Sigmoid colon (tissue), 7 donors: ENCODE measurements around the gene IQGAP2. TPM values are rescaled to one million over a fixed set of nuclear protein-coding genes. Genes with fewer than 3 reads are reported as not detected.

Experiments
- DNase-seq: peaks from one replicate; pipeline ENCODE4 v3.0.0-alpha.2; 2019
- H3K27ac ChIP-seq, 4 donors: fragments of 200-600 bp; sonication (generic); one replicate each; pipeline ENCODE4 v1.5.1; 2016 to 2019; ENCODE audit warnings: mild to moderate bottlenecking in 1 of 4
- H3K27me3 ChIP-seq, 3 donors: fragments of 200-600 bp; sonication (generic); one replicate each; pipeline ENCODE4 v1.5.1; 2019; ENCODE audit warnings: mild to moderate bottlenecking in 1 of 3
- H3K36me3 ChIP-seq, 4 donors: fragments of 200-600 bp; sonication (generic); one replicate each; pipeline ENCODE4 v1.5.1; 2016 to 2019
- H3K4me1 ChIP-seq, 4 donors: fragments of 200-600 bp; sonication (generic); one replicate each; pipeline ENCODE4 v1.5.1; 2017 to 2019
- H3K4me3 ChIP-seq, 4 donors: fragments of 200-600 bp; sonication (generic); one replicate each; pipeline ENCODE4 v1.5.1; 2017 to 2019; ENCODE audit warnings: mild to moderate bottlenecking in 2 of 4, moderate library complexity in 1 of 4
- H3K9me3 ChIP-seq, 4 donors: fragments of 200-600 bp in 3 of 4; sonication (generic) in 3 of 4; one replicate each; pipeline versions ENCODE4 v1.5.1 to v1.6.1; 2013 to 2019
- EP300 ChIP-seq, 4 donors: sonication (generic); formaldehyde crosslinking; IDR thresholded peaks; one replicate each; pipeline ENCODE4 v1.6.1; 2017; ENCODE audit warnings: antibody characterized with exemption in 4 of 4
- POLR2A ChIP-seq, 2 donors: fragments of 450-650 bp; IDR thresholded peaks; one replicate each; pipeline ENCODE4 v1.6.1; 2016; ENCODE audit warnings: antibody characterized with exemption in 2 of 2, mild to moderate bottlenecking in 2 of 2, moderate library complexity in 2 of 2
- POLR2AphosphoS5 ChIP-seq, 4 donors: sonication (generic); formaldehyde crosslinking; IDR thresholded peaks; one replicate each; pipeline ENCODE4 v1.6.1; 2017; ENCODE audit warnings: antibody characterized with exemption in 4 of 4
- WGBS, 2 donors: extraction: QIAGEN DNeasy Blood & Tissue Kit; methylation state at CpG; one replicate each; pipeline ENCODE4 v1.1.7; 2013; 5-methylcytosine and 5-hydroxymethylcytosine counted together
- intact Hi-C: fragments of 100-400 bp; cut with DNase I; formaldehyde crosslinking; loops from one replicate; pipeline ENCODE4 v1.15.1; 2023
- polyA plus RNA-seq, 3 donors: library from polyadenylated mRNA; stranded (reverse); fragments of 200-250 nt; gene quantifications; one replicate each; pipeline ENCODE4 v1.2.3, GENCODE V29; 2013
- small RNA-seq, 3 donors: library from RNA; depleted of rRNA; stranded (forward); fragments of <200 nt; gene quantifications; one replicate each; pipeline ENCODE3, GENCODE V24; 2016
- total RNA-seq, 4 donors: library from RNA; depleted of rRNA; stranded (reverse); fragments of >200 nt; gene quantifications; one replicate each; pipeline ENCODE4 v1.1.0, GENCODE V29; 2016
- TF ChIP-seq, protein P1 (sequence below), 4 experiments: fragments of 450-650 bp in 3 of 4; fragments of 200-600 bp in 1 of 4; IDR thresholded peaks; one replicate each; pipeline ENCODE4 v1.5.1; 2016 to 2019; ENCODE audit warnings: antibody characterized with exemption in 4 of 4, mild to moderate bottlenecking in 3 of 4, moderate library complexity in 2 of 4
- donor health status: healthy with polysubstance abuse.
- donor health status: Bipolar disorder and iron deficiency.
- donor health status: healthy.

Gene IQGAP2
- total and polyA plus RNA-seq, 7 donors, result 15.0 to 85.3 (median 24.6) TPM

DNA sequence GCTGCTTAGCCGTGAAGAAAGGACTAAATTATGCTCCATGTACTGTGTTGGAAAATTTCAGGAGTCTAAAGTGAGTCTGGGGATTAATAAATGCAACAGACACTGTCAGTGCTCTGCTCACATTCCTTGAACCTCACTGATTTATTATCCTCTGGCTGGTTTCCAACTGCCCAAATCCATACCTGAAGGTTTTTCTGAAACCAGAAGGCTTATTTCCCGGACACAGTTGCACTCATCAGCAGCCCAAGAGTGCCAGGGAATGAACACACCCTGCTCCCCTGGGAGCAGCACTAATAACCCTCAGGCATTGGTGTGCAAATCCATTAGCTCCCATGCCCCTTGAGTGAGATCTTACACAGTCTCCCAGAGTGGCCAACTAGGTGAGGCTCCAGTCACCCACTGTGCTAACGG is 351.6 kb downstream of the IQGAP2 start:
- intact Hi-C loops, result no loop called here
- TF ChIP-seq, protein P1, sequence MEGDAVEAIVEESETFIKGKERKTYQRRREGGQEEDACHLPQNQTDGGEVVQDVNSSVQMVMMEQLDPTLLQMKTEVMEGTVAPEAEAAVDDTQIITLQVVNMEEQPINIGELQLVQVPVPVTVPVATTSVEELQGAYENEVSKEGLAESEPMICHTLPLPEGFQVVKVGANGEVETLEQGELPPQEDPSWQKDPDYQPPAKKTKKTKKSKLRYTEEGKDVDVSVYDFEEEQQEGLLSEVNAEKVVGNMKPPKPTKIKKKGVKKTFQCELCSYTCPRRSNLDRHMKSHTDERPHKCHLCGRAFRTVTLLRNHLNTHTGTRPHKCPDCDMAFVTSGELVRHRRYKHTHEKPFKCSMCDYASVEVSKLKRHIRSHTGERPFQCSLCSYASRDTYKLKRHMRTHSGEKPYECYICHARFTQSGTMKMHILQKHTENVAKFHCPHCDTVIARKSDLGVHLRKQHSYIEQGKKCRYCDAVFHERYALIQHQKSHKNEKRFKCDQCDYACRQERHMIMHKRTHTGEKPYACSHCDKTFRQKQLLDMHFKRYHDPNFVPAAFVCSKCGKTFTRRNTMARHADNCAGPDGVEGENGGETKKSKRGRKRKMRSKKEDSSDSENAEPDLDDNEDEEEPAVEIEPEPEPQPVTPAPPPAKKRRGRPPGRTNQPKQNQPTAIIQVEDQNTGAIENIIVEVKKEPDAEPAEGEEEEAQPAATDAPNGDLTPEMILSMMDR (IDR thresholded peaks at IDR 0.05), result no peak
- TF ChIP-seq POLR2AphosphoS5 (IDR thresholded peaks at IDR 0.05), result no peak
- no peak for TF ChIP-seq POLR2A (IDR thresholded peaks at IDR 0.05)
- no peak for TF ChIP-seq EP300 (IDR thresholded peaks at IDR 0.05)
- no peaks in the 10 kb centered on the region for H3K9me3 ChIP-seq
- no peaks in the 10 kb centered on the region for H3K27me3 ChIP-seq
- no peak for DNase-seq
- no peak overlapping the region for H3K27ac ChIP-seq
- H3K4me1 ChIP-seq, result no peaks in the 10 kb centered on the region
- no peak overlapping the region for H3K4me3 ChIP-seq
- WGBS, 2 donors, result 76 to 84% methylated on average over 3 of the region's 3 CpGs
- H3K36me3 ChIP-seq, result no peaks in the 10 kb centered on the region

DNA sequence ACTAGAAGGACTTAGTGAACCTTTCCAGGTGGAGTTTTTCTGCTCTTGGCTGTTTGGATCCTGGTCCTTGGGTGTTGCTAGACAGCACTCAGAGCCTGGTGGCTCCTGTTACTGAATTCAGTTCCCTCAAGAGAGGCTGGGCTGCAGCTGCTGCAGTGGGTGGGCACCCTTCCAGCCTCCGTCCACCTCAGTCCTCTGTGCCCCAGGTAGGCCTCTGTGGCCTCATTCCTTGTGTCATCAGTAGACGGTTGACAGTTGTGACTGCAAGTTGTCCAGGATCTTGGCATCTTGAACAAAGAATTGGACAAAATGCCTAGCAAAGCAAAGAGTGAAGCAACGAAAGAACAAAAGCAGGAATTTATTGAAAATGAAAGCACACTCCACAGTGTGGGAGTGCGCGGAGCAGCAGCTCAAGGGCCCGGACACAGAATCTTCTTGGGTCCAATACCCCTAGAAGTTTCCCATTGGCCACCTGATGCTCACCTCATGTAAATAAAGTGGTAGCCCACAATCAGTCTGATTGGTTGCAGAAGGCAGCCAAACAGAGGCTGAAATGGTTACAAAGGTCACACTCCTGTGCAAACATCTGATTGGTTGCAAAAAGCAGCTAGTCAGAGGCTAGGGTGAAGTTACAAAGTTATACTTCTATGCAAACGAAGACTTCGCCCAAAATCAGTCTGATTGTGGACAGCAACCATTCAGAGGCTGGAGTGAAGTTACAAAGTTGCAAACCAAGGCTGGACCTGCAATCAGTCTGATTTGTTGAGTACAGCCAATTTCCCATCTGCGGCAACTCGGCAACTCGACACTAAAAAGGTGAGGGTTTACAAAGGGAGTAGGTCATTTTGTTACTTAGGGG is 352.9 kb downstream of the IQGAP2 start:
- H3K9me3 ChIP-seq, result no peaks in the 10 kb centered on the region
- H3K36me3 ChIP-seq, result no peaks in the 10 kb centered on the region
- H3K27me3 ChIP-seq, result no peaks in the 10 kb centered on the region
- no peak for TF ChIP-seq POLR2A (IDR thresholded peaks at IDR 0.05)
- no peak for TF ChIP-seq EP300 (IDR thresholded peaks at IDR 0.05)
- no peak for TF ChIP-seq POLR2AphosphoS5 (IDR thresholded peaks at IDR 0.05)
- TF ChIP-seq, protein P1 (IDR thresholded peaks at IDR 0.05), result no peak
- 87 to 92% methylated on average over 11 of the region's 11 CpGs for WGBS, 2 donors
- H3K4me3 ChIP-seq, result no peak overlapping the region
- no peak for DNase-seq
- no peak overlapping the region for H3K27ac ChIP-seq
- no peaks in the 10 kb centered on the region for H3K4me1 ChIP-seq
- intact Hi-C loops, result no loop called here

DNA sequence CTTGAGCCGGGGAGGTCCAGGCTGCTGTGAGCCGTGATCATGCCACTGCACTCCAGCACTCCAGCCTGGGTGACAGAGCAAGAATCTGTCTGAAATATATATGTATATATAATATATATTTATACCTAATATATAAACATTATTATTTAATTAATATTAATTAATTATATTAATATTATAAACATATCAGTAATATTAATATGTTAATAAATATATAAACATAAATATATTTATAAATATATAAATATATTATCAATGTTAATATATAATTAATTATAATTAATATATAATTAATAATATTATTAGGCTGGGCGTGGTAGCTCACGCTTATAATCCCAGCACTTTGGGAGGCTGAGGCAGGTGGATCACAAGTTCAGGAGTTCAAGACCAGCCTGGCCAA is 354.0 kb downstream of the IQGAP2 start:
- H3K36me3 ChIP-seq, result no peaks in the 10 kb centered on the region
- H3K27ac ChIP-seq, result no peak overlapping the region
- TF ChIP-seq, protein P1 (IDR thresholded peaks at IDR 0.05), result no peak
- TF ChIP-seq POLR2AphosphoS5 (IDR thresholded peaks at IDR 0.05), result no peak
- no peak for TF ChIP-seq EP300 (IDR thresholded peaks at IDR 0.05)
- H3K27me3 ChIP-seq, result no peaks in the 10 kb centered on the region
- no peak overlapping the region for H3K4me3 ChIP-seq
- no peaks in the 10 kb centered on the region for H3K4me1 ChIP-seq
- DNase-seq, result no peak
- H3K9me3 ChIP-seq, result no peaks in the 10 kb centered on the region
- whole genome bisulfite sequencing, 2 donors, result 93 to 94% methylated on average over 4 of the region's 4 CpGs
- intact Hi-C loops, result no loop called here

Small RNA genes within 50 kb of the gene (small RNA-seq; reads per million reads assigned to genes)
- 0 reads per million in 3 donors for gene RF02154
- gene RF02155, result 0 reads per million in 3 donors

Other genes starting within 250 kb of the IQGAP2 start
- 1 to 10 TPM; 1.4 to 6.6 (median 3.9) TPM for gene F2RL2, start 220.1 kb downstream of the IQGAP2 start, total RNA-seq
- 1 to 10 TPM in 1 of 3 donors, under 1 TPM in 1, not detected in 1; 0.60 to 1.0 TPM for gene F2RL2, start 220.1 kb downstream of the IQGAP2 start, polyA plus RNA-seq